HG02973 (cell line): ENCODE measurements around the gene UBE2E2.

ENCODE experiments used
- ATAC-seq: cut with Tn5 transposase; IDR thresholded peaks from one replicate; pipeline ENCODE4 v1.9.1; 2021; ENCODE audit warnings: moderate library complexity; ENCODE audit not compliant: unreplicated experiment

Gene UBE2E2

GRCh38 chr3:23501201-23501802 lies 298.2 kb downstream of the UBE2E2 start:
- no peak for ATAC-seq

GRCh38 chr3:23508464-23508863 lies 305.3 kb downstream of the UBE2E2 start:
- no peak for ATAC-seq

- no peak for ATAC-seq
These were observed 315.3 kb downstream of the UBE2E2 start for GRCh38 chr3:23518441-23518840.

GRCh38 chr3:23519314-23520208 lies 316.4 kb downstream of the UBE2E2 start:
- ATAC-seq: peak; percentile 79

GRCh38 chr3:23527326-23527725 lies 324.2 kb downstream of the UBE2E2 start:
- ATAC-seq: no peak

- ATAC-seq: no peak
These were observed 330.5 kb downstream of the UBE2E2 start for GRCh38 chr3:23533596-23533995.

DNA sequence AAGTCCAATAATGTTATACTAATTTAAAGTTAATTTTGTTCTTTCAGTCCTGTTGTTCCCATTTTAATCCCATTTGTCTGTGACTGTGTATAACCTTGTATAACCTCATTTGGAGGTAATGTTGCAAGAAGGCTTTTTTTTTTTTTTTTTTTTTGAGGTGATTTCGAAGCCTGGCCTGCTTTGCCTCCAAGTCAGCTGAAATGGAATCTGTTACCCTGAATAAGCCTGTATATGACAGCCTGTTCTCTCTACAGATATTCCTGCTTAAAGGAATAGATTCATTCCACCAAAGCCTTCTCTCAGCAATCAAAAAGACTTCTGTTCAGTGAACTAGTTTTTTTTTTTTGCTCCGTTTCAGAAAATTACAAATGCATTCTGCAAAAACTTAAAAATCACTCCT lies 330.9 kb downstream of the UBE2E2 start:
- no peak for ATAC-seq

GRCh38 chr3:23537101-23537551 lies 334.0 kb downstream of the UBE2E2 start:
- no peak for ATAC-seq

DNA sequence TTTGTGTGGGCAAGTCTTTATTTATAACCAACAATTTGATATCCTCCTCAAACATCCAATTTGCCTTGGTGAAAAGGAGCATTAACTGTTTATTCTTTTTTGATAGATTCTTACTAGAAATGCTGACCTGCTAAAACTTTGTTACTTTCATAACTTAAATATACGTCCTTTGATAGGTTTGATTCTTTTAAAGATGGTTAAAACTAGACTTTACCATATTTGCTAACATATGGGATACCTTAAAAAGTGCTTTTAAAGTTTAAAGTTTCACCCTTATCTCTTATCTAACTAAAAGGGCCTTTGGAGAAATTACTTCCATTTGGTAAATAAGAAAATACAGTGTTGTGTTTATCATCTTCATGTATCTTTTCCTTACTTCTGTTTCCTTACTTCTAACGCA lies 336.1 kb downstream of the UBE2E2 start:
- no peak for ATAC-seq

GRCh38 chr3:23540600-23540999 lies 337.5 kb downstream of the UBE2E2 start:
- no peak for ATAC-seq

- no peak for ATAC-seq
These were observed 339.0 kb downstream of the UBE2E2 start for GRCh38 chr3:23542079-23542478.

- no peak for ATAC-seq
These were observed 343.1 kb downstream of the UBE2E2 start for GRCh38 chr3:23546181-23546580.

GRCh38 chr3:23547905-23548650 lies 345.0 kb downstream of the UBE2E2 start:
- ATAC-seq: no peak

DNA sequence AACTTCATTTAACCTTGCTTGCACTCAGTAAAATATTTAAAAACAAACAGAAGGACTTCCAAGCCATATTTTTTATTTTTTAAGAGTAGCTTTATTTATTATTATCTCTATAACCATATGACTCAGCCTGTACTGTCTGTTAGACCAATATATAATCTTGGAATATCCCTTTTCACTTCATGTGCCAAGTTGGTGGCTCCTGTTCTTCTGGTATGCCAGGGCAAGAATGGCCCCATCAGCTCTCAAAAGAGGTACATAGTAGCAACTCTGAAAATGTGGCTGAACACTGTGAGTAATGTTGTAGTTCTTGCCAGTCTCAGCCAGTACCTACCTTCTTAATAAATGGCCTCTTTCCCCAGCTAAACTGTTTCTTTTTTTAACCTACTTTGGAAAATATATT lies 345.6 kb downstream of the UBE2E2 start:
- ATAC-seq: no peak

- ATAC-seq: no peak
These were observed 346.2 kb downstream of the UBE2E2 start for GRCh38 chr3:23549148-23549910.

DNA sequence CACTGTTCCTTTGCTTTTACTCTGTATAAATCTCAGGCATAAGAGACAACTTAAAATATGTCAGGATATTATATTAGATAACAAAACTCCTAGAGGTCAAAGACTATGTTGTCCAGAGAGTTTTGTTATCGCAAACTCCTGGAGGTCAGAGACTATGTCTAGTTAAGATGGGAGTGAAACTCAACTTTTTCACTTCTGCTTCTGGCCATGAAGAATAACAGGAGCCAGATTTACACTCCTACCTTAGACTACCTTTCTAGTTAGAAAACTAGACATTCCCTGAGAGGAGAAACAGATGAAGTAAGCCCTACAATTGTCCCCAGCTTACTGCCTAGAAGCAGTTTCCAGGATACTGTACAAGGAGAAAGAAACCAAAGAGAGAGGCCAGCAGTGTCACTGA lies 347.3 kb downstream of the UBE2E2 start:
- ATAC-seq: peak; percentile 85

DNA sequence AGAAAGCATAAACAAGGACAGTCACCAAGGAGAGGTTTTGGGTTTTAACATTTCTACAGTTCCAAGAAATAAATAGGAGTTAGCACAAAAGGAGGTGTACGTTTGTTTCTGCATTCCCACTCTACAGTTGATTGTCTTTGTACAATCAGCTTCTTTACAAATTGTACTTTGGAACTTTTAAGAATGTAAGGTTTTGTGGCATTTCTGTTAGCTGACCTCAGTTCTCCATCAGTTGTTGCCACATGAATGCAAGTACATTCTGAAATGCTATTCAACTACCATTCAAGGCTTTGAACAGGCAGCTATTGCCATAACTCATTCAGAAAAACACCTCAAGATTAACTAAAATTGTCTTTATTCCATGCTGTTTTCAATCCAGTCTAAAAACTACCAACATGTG lies 349.4 kb downstream of the UBE2E2 start:
- ATAC-seq: no peak

- no peak for ATAC-seq
These were observed 350.2 kb downstream of the UBE2E2 start for GRCh38 chr3:23553353-23553752.

- ATAC-seq: no peak
These were observed 362.1 kb downstream of the UBE2E2 start for GRCh38 chr3:23565041-23565775.

GRCh38 chr3:23566499-23566898 lies 363.4 kb downstream of the UBE2E2 start:
- no peak for ATAC-seq
